ENCODE data around the gene HAVCR1. TPM values are rescaled to one million over a fixed set of nuclear protein-coding genes. Genes with fewer than 3 reads are reported as not detected.
A peak's percentile ranks its signal among the peaks of the same experiment; 100 is the strongest.

The HAVCR1 gene
- total RNA-seq, 1 experiment from 2014 or later, result not detected

DNA sequence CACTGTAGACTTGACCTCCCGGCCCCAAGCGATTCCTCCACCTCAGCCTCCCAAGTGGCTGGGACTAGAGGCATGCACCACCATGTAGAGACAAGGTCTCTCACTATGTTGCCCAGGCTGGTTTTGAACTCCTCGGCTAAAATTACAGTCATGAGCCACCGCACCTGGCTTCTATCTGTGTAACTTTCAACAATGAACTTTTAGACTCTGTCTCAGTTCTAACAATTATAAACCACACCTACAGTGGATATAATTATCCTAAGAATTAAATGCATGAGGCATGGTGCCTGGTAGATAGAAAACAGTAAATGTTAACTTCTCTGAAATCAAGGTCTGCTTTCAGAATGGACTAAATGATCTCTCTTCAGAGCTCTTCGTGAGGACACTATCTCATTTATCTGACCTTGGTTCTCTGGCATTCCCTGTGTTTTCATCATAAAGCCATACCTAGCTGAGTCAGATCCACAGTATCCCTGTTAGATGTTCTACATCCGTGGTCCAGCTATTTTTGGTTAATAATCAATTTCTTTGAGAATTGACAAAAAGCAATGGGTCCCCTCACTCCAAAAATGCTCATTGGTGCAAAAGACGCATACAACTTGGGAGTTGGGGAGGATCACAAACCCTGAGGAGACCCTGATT lies 7.2 kb downstream of the HAVCR1 start:
- Histone ChIP-seq H3K79me2 (ENCODE audit: insufficient read depth, low read length) (no peaks in the 10 kb centered on the region), H3K9me3 (ENCODE audit: control insufficient read depth in 1 of 2, insufficient read depth in 1 of 2, low read depth in 1 of 2, low read length in 2 of 2) (no peaks in the 10 kb centered on the region), H3K27me3 (ENCODE audit: insufficient read depth, low read length) (no peaks in the 10 kb centered on the region), H3K9me2 (ENCODE audit: insufficient read depth) (no peaks in the 10 kb centered on the region), H3K4me3 (replicated peaks in 1 of 2; ENCODE audit: low read depth in 1 of 2, low read length in 2 of 2) (no peak overlapping the region), H3K27ac (ENCODE audit: low read depth, low read length) (no peak overlapping the region), H3K4me2 (ENCODE audit: low read length) (no peak overlapping the region), H2AFZ (ENCODE audit: low read depth, low read length, poor library complexity, severe bottlenecking) (no peak overlapping the region), H3K4me1 (ENCODE audit: control insufficient read depth in 1 of 2, insufficient read depth in 2 of 2, low read length in 2 of 2) (peaks cover 0 to 25% of the 10 kb centered on the region in 2 experiments; a peak in 2 of 4 replicates), H4K20me1 (ENCODE audit: insufficient read depth) (no peaks in the 10 kb centered on the region), H3K36me3 (ENCODE audit: control insufficient read depth in 1 of 2, insufficient read depth in 2 of 2, low read length in 2 of 2) (no peaks in the 10 kb centered on the region), H3K9ac (ENCODE audit: low read length) (no peak overlapping the region)
- ChIA-PET CTCF (no interaction called here), POLR2A (no interaction called here), RAD21 (ENCODE audit: low non-redundant PET in 1 of 2, low total read pairs in 2 of 2, uncharacterized antibody in 2 of 2, unreplicated experiment in 2 of 2) (no interaction called here)
- TF ChIP-seq, protein P1, sequence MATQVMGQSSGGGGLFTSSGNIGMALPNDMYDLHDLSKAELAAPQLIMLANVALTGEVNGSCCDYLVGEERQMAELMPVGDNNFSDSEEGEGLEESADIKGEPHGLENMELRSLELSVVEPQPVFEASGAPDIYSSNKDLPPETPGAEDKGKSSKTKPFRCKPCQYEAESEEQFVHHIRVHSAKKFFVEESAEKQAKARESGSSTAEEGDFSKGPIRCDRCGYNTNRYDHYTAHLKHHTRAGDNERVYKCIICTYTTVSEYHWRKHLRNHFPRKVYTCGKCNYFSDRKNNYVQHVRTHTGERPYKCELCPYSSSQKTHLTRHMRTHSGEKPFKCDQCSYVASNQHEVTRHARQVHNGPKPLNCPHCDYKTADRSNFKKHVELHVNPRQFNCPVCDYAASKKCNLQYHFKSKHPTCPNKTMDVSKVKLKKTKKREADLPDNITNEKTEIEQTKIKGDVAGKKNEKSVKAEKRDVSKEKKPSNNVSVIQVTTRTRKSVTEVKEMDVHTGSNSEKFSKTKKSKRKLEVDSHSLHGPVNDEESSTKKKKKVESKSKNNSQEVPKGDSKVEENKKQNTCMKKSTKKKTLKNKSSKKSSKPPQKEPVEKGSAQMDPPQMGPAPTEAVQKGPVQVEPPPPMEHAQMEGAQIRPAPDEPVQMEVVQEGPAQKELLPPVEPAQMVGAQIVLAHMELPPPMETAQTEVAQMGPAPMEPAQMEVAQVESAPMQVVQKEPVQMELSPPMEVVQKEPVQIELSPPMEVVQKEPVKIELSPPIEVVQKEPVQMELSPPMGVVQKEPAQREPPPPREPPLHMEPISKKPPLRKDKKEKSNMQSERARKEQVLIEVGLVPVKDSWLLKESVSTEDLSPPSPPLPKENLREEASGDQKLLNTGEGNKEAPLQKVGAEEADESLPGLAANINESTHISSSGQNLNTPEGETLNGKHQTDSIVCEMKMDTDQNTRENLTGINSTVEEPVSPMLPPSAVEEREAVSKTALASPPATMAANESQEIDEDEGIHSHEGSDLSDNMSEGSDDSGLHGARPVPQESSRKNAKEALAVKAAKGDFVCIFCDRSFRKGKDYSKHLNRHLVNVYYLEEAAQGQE (IDR thresholded peaks at IDR 0.05; ENCODE audit: low read depth), result no peak
- TF ChIP-seq SRF (IDR thresholded peaks at IDR 0.05; ENCODE audit: low read depth) (no peak), YY1 (IDR thresholded peaks at IDR 0.05; ENCODE audit: extremely low read depth, insufficient replicate concordance, low read depth, low read length) (no peak), RAD21 (IDR thresholded peaks at IDR 0.05; ENCODE audit: low read depth) (no peak)
- intact Hi-C loops (cut with micrococcal nuclease), result no loop called here
- ATAC-seq (no peak), DNase-seq (ENCODE audit: low read depth, low spot score) (no peak)
- BruUV-seq (replicated peaks), result no TSS peak

DNA sequence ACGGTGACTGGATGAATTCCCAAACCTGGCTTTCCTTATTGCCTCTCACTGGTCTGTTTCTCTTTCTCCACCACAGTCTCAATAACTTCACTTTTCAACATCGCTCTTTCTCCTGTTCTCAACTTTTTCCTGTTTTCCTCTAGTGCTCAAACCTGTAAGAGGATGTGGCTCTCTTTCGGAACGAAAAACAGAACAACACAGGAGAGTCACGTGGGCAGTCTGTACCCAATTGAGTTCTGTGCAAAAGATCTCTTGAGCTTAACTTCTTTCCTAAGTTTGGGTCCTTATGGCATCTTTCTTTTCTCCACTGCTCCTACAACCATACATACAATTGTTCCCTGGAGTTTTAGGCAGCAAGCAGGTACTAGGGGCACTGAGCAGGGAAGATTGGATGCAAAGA lies 8.9 kb downstream of the HAVCR1 start:
- no peaks in the 10 kb centered on the region for H3K9me2 ChIP-seq (ENCODE audit: insufficient read depth)
- H3K4me2 ChIP-seq (ENCODE audit: low read length), result peak overlapping the region; percentile 68
- peak overlapping the region; percentile 39 for H2AFZ ChIP-seq (ENCODE audit: low read depth, low read length, poor library complexity, severe bottlenecking)
- H3K9me3 ChIP-seq (ENCODE audit: control insufficient read depth in 1 of 2, insufficient read depth in 1 of 2, low read depth in 1 of 2, low read length in 2 of 2), result no peaks in the 10 kb centered on the region
- H3K36me3 ChIP-seq (ENCODE audit: control insufficient read depth in 1 of 2, insufficient read depth in 2 of 2, low read length in 2 of 2), result no peaks in the 10 kb centered on the region
- peaks cover 0 to 37% of the 10 kb centered on the region in 2 experiments; a peak in 2 of 4 replicates for H3K4me1 ChIP-seq (ENCODE audit: control insufficient read depth in 1 of 2, insufficient read depth in 2 of 2, low read length in 2 of 2)
- POLR2A ChIA-PET, result no interaction called here
- H3K4me3 ChIP-seq (replicated peaks in 1 of 2; ENCODE audit: low read depth in 1 of 2, low read length in 2 of 2), result peak overlapping the region in 1 of 2 experiments; percentile 33; a peak in 2 of 4 replicates
- CTCF ChIA-PET, result no interaction called here
- no peak overlapping the region for H3K27ac ChIP-seq (ENCODE audit: low read depth, low read length)
- BruUV-seq (replicated peaks), result no TSS peak
- no peak overlapping the region for H3K9ac ChIP-seq (ENCODE audit: low read length)
- intact Hi-C loops (cut with micrococcal nuclease), result no loop called here
- ATAC-seq (peak; percentile 33; the same call in 1 of the 2 replicates), DNase-seq (ENCODE audit: low read depth, low spot score) (no peak)
- H3K79me2 ChIP-seq (ENCODE audit: insufficient read depth, low read length), result no peaks in the 10 kb centered on the region
- no peaks in the 10 kb centered on the region for H3K27me3 ChIP-seq (ENCODE audit: insufficient read depth, low read length)
- no peaks in the 10 kb centered on the region for H4K20me1 ChIP-seq (ENCODE audit: insufficient read depth)
- RAD21 ChIA-PET (ENCODE audit: low non-redundant PET in 1 of 2, low total read pairs in 2 of 2, uncharacterized antibody in 2 of 2, unreplicated experiment in 2 of 2), result no interaction called here
- no peak for TF ChIP-seq ZFX (IDR thresholded peaks at IDR 0.05)
- TF ChIP-seq, protein P2, sequence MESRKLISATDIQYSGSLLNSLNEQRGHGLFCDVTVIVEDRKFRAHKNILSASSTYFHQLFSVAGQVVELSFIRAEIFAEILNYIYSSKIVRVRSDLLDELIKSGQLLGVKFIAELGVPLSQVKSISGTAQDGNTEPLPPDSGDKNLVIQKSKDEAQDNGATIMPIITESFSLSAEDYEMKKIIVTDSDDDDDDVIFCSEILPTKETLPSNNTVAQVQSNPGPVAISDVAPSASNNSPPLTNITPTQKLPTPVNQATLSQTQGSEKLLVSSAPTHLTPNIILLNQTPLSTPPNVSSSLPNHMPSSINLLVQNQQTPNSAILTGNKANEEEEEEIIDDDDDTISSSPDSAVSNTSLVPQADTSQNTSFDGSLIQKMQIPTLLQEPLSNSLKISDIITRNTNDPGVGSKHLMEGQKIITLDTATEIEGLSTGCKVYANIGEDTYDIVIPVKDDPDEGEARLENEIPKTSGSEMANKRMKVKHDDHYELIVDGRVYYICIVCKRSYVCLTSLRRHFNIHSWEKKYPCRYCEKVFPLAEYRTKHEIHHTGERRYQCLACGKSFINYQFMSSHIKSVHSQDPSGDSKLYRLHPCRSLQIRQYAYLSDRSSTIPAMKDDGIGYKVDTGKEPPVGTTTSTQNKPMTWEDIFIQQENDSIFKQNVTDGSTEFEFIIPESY (IDR thresholded peaks at IDR 0.05; ENCODE audit: extremely low read depth, insufficient replicate concordance, low read length), result no peak
- no peak for TF ChIP-seq EZH2 (IDR thresholded peaks at IDR 0.05)
- TF ChIP-seq, protein P1 (IDR thresholded peaks at IDR 0.05; ENCODE audit: low read depth), result no peak
- TF ChIP-seq TCF7L2 (IDR thresholded peaks at IDR 0.05; ENCODE audit: borderline replicate concordance, extremely low read depth, insufficient read depth, insufficient read length), result no peak
- TF ChIP-seq POLR2AphosphoS5 (IDR thresholded peaks at IDR 0.05; ENCODE audit: low read depth, low read length), result no peak
